Cardiac septum (tissue), 1 donor: Measurements from ENCODE around the gene SF3A2. TPM values are rescaled to one million over a fixed set of nuclear protein-coding genes. Genes with fewer than 3 reads are reported as not detected.

ENCODE experiments used
- DNase-seq: peaks from one replicate; pipeline ENCODE4 v3.0.0-alpha.2; 2020; ENCODE audit warnings: low spot score
- intact Hi-C: fragments of 100-400 bp; cut with DNase I; formaldehyde crosslinking; loops from one replicate; pipeline ENCODE4 v1.14.0; 2022
- total RNA-seq: library from RNA; stranded (reverse); fragmentation: NEBNext Ultra II Directional; extraction: Animal tissue kit (Norgen Biotek cat#: 25700); gene quantifications from one replicate; pipeline ENCODE4 v1.2.1, GENCODE V29; 2021
- donor health status: DM: no; HTN: no; CAD: no.

SF3A2 gene
- total RNA-seq, 1 donor from 2014 or later: 34.1 TPM

DNA sequence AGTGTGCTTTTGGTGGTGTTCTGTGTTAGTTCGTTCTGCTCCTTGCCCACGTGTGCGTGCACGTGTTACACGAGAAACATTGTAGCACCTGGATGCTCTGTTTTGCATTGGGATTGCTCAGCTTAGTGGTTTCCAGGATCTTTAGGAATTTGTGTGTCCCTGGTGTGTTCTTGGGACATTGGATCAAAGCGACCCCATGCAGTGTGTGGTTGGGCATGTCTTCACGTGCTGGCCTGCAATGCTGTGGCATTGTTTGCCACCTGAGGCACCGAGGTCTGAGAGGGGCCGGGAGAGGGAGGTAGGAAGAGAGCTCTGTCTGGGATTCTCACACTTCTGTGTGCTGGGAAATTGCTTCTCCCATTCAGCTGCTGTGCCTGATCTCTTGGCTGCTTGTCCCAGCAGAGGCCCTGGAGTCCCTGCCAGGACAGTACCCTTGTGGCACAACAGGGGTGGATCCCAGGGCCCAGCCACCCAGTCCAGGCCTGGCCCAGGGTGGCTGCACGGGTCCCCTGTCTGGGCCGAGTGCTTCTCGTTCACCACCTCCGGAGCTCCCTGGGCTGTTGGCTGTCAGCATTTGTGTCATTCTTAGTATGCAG lies 11.8 kb upstream of the SF3A2 start:
- DNase-seq: no peak
- intact Hi-C loops: no loop called here

DNA sequence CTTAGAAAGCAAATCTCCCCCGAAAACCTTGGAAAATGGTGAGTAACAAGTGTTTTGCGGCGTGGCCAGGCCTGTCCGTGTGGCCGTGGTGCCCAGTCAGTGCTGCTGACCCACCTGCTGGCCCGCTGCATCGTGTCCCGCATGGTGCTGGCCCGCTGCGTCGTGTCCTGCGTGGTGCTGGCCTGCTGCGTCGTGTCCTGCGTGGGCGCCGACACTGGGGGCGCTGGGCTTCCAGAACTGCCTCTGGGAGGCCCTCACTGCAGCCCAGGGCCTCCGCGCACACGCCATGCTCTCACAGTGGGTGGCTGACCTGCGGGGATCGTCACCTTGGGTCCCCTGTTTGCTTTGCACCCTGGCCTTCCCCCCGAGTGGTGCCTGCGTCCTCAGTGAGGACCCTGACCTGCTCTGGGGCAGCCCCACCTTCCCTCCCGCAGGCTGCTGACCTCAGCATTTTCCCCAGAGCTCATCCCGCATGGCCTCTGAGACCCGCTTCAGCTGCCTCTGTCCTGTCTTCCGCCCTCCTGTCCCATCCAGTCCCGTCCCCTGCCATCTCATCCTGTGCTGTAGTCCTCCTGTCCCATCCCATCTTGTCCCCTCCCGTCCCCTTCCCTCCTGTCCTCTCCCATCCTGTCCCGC lies 11.1 kb upstream of the SF3A2 start:
- DNase-seq: no peak
- intact Hi-C loops: no loop called here

DNA sequence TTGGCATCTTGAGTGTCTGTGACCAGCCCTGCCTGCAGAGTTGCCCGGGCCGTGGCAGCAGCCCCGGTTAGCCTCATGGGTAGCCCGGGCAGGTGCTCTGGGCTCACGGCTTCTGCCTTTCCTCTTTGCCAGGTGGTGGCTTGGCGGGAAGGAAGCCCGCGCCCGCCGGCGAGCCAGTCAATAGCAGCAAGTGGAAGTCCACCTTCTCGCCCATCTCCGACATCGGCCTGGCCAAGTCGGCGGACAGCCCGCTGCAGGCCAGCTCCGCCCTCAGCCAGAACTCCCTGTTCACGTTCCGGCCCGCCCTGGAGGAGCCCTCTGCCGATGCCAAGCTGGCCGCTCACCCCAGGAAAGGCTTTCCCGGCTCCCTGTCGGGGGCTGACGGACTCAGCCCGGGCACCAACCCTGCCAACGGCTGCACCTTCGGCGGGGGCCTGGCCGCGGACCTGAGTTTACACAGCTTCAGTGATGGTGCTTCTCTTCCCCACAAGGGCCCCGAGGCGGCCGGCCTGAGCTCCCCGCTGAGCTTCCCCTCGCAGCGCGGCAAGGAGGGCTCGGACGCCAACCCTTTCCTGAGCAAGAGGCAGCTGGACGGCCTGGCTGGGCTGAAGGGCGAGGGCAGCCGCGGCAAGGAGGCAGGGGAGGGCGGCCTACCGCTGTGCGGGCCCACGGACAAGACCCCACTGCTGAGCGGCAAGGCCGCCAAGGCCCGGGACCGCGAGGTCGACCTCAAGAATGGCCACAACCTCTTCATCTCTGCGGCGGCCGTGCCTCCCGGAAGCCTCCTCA lies 10.4 kb upstream of the SF3A2 start:
- intact Hi-C loops: no loop called here
- no peak for DNase-seq

DNA sequence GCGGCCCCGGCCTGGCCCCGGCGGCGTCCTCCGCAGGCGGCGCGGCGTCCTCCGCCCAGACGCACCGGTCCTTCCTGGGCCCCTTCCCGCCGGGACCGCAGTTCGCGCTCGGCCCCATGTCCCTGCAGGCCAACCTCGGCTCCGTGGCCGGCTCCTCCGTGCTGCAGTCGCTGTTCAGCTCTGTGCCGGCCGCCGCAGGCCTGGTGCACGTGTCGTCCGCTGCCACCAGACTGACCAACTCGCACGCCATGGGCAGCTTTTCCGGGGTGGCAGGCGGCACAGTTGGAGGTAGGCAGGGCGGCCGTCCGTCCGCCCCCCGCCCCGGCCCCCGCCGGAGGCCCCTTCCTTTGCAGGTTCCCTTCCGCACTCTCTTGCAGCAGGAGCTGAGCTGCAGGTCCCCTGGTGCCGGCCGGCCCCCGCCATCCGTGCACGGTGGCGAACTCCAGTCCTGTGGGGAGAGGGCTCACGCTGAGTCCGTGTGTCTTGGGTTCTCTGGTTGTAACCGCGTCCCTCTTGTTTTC lies 9.7 kb upstream of the SF3A2 start:
- intact Hi-C loops: no loop called here
- DNase-seq: no peak

DNA sequence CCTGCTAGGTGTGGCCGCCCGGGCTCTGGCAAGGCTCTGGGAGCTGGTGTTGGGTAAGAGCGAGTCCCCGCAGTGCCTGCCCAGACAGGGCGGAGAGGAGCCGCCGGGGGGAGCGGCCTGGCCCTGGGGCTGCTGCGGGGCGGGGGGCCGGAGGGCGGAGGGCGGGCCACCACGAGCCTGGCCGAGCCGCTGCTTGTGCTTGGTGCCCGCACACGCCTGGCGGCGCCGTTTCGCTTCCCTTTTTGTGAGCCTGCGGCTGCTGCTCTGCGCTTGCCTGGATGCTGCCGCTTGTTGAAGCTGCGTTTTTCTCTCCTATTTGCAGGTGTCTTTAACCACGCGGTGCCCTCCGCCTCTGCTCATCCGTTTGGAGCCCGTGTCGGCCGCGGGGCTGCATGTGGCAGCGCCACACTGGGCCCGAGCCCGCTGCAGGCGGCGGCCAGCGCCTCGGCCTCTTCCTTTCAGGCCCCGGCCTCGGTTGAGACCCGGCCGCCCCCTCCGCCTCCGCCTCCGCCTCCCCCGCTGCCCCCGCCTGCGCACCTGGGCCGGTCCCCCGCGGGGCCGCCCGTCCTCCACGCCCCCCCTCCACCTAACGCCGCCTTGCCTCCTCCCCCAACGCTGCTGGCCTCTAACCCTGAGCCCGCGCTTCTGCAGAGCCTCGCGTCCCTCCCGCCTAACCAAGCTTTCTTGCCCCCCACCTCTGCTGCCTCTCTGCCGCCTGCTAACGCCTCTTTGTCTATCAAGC lies 9.0 kb upstream of the SF3A2 start:
- DNase-seq: no peak

DNA sequence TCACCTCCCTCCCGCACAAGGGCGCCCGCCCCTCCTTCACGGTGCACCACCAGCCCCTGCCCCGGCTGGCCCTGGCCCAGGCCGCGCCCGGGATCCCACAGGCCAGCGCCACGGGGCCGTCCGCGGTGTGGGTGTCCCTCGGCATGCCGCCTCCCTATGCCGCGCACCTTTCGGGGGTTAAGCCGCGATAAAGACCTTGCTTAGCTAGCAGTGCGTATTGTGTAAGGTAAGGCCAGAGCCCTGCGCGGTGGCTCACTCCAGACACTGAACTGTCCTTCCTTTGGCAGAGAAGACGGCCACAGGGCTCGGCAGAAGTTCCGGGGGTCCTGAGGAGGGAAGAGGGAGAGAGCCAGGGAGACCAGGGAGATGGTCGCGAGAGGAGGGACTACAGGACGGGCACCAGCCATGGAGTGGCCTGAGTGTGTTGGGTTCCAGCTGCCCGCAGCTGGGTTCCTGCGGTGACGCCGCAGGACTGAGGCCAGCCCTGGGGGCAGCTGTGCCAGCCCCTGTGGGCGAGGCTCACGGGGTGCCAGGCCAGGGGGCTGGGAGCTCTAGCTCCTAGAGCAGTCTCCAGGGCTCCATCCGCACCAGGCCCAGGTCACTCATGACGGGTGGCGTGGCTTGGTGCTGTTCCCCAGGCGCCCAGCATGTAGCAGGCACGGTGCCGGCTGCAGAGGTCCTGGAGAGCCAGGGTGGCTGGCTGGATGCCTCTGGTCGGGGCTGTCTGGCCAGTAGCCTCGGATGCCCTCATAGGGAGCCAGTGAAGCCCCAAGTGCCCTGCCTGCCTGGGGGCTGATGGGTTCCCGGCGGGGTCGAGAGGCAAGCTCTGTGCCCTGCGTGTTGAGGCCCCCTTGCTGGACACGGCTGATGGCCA lies 8.2 kb upstream of the SF3A2 start:
- intact Hi-C loops: no loop called here
- DNase-seq: no peak

More for the DNA sequence above, 9.0 kb upstream of the SF3A2 start:
- intact Hi-C loops: no loop called here

DNA sequence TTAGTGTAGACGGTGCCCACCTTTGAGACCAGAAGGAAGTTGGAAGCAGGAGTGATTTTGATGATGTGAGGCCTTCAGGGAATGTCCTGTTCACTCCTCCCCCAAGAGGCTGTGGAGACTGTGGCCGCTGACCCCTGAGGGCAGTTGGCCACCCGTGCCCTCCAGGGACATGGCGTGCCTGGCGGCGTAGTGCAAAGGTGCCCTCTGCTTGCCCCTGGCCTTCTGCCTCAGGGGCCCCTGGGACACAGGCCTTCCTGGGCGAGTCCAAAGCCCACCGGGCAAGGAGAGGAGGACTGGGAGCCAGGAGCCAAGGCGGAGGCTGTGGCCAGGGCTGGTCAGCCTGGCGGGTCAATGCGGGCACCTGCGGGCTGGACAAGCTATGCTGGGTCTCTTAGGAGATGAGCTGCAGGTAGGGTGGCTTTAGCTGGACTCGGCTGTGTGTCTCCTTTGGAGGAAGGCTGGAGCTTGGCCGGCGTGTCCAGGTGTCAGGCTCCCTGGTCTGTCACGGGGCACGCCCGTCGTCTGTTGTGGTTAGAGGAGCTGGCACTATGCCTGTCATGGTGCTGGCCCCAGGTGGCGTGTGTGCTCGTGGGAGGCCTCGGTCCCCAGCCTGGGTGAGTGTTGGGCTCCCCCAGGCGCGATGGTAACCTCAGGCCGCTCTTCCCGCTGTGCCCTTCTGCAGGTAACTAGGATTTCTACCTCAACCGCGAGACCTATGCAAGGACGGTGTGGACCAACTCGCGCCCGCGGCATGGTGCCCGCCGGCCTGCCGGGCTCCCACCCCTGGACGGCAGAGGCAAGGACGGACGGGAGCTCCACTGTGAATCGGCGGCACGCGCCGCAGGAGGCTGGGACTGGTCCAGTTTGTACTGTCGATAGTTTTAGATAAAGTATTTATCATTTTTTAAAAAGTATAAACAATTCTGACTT lies 7.3 kb upstream of the SF3A2 start:
- intact Hi-C loops: no loop called here
- DNase-seq: no peak

DNA sequence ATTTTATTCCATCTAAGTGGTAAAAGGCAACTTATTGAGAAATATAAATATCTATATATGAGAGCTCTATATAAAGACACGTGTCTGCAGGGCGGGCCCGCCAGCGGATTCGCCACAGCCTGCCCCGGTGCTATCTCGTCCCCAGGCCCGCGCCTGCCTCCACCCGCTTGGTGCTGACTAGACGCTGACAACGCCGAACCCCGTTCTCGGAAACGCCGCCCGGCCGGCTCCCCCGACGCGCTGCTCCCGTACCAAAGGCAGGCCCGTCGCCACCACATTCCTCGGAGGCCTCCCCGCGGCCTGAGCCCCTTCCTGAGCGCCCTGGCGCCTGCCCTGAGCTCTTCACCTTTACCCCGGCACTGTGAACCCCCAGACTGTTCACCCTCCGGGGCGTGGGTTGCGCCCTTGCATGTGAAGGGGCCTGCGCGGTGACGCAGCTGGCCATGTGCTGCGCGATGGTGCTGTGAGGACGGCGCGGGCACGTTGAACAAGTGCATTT lies 6.5 kb upstream of the SF3A2 start:
- DNase-seq: no peak
- intact Hi-C loops: no loop called here

DNA sequence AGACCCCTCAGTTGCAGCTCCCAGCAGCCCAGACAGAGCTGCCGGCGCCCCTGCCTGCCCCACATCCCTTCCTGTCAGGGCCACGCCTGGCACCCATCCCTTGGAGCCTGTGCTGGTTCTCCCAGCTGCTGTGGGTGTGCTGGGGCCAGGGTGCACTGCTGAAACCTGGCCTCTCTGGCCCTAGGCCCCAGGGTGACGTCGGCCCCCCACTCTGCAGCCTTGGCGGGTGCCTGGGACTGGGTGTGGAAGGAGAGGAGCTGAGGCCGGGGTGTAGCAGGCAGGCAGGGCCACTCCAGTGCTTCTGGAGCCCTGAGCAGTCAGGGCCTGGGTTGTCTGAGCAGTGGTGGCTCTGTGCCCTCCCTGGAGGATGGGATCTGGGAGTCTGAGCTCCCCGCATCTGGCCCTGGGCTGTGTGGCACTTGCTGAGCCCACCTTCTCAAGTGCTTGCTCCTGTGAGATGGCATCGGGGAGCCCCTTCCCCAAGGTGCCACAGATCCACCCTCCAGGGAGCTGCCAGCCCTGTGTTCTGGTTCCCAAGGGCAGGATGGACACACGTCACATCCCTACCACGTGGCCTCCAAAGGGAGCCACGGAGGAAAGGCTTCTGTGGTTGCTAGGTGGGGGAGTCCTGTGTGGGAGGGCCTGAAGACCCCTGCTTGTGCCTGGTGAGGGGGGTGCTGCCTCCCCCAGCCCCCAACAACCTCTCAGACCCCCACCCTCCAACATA lies 5.7 kb upstream of the SF3A2 start:
- no peak for DNase-seq
- intact Hi-C loops: no loop called here

DNA sequence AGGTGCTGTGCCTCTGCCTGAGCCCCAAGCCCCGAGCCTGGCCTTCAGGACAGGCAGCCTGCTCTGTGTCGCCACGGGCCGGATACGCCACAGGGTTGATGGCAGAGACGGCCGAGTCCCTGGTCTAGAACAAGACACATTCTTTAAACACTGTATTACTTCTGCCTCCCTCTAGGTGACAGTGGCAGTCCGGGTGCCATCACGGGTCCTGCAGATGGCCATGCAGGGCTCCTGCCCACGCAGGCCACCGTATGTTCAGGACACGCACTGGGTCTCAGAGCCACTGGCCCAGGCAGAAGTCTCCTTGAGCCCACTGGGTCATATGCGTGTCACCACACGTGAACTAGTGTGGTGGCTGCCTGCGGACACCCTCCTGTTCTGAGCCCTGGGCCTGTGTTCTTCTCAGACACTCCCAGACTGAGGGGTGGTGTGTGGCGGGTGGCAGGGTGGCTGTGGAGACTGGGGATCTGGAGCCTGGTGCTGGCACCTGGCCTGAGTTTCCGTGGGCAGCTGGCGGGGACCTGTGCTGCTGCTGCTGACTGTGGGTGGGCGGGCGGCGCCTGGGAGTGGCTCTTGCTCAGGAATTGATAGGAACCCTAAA lies 4.9 kb upstream of the SF3A2 start:
- intact Hi-C loops: no loop called here
- no peak for DNase-seq

DNA sequence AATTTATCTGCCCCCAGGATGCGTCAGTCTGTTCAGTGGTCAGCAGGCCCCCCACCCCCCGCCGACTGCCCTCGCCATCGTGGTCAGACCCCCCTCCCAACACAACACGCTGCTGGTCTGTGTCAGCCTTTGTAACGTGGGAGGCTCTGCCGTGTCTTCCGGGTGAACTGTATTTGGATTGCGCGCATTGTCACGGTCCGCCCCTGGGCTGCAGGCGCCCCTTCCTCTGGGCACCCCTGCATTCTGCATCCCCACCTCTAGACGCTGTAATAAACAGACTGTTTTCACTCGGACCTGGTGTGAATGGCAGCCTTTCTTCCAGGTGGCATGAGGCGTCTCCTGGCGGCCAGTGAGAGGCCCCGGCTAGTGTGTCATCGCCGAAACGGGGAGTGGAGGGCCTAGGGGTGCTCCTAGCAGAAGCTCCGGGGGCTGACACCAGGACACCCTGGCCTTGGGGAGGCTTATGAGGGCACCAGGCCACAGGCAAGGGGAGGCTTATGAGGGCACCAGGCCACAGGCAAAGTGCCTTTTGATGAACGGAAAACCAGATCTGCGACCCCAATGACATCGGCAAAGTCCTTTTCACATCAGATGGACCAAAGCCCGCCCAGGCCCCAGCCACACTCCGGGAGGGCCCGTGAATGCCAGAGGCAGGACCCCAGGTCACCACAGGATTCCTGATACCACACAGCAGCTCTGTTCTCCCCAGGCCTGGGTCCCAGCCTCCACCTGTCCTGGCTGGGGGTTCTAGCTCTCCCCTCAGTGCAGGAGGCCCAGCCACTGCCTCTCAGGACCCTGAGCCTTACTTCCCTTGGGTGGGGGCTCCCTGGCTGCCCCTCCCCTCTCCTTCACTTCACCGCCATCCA lies 4.1 kb upstream of the SF3A2 start:
- intact Hi-C loops: no loop called here
- no peak for DNase-seq

DNA sequence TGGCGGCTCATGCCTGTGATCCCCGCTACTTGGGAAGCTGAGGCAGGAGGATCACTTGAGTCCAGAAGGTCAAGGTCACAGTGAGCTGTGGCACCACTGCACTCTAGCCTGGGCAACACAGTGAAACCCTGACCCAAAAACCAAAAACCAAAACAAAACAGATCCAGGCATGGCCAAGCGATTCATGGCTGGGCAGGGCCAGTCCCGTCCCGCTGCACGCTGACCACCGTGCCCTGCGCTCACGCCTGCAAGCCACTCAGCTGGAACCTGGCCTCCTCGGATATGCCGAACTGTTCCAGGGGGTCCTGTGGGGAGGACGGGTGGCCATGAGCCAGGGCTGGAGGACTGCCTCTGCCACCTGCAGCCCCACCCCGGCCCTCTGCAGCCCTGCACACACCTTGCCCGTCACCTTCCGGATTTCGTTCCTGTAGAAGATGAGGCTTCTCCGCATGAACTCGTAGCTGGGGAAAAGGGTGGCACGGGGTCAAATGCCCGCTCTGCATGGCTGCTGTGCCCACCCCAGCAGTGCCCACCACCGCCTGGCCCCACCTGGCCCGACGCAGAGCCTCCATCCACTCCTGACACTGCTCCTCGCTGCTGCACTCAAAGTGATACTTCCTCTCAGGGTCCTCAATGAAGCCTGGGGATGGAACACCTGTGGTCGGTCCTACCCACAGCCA lies 2.9 kb upstream of the SF3A2 start:
- intact Hi-C loops: loop anchor here (1.0 kb wide), 1 partner anchor 31 kb away; no protein-coding TSS in a partner anchor
- no peak for DNase-seq

DNA sequence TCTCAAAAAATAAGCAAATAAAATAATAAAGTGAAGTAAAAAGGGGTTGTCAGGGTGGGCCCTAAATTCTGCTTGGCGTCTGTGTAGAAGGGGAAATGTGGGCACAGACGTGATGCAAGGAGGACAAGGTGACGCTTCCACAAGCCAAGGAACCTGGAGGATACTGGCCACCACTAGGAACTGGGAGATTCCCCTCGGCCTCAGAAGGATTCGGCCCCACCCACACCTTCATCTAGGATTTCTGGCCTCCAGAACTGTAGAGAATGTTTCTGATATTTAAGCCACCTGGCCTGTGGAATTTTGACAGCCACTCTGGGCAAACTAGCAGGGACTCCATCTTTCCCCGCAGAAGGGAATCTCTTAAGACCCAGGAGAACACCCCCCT lies 1.6 kb upstream of the SF3A2 start:
- intact Hi-C loops: loop anchor here (1.0 to 5.0 kb wide), 2 partner anchors 29 to 82 kb away; no protein-coding TSS in a partner anchor
- DNase-seq: no peak

DNA sequence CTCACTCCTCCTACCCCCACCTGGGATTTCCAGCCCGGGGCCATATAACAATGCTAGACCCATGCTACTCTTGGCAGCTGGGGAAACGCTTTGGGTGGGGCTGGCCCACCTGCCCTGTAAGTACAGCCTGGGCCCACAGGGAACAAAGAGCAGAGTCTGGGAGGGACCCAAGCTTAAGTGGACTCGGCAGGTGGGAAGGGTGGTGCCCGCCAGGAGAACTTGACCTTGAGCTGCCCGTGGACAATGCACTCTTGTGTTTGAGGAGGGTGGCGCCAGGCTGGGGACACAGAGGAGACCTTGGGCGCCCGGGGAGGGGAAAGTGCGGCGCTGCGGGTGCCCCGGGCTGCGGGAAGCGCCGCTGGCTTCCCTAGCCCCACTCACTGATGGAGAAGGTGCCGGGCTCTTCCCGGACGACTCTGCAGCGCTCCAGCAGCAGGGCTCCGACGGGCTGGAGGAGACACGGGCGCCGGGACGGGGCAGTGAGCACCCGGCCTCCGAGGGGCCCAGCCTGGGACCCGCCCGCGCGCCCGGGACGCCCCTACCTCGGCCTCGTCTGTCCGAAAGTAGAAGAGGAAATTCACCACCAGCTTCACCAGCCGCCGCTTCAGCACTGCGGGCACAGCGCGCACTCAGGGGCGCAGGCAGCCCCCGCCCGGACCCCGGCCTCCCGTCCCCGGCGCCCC lies 1.1 kb upstream of the SF3A2 start:
- no peak for DNase-seq
- intact Hi-C loops: loop anchor here (1.0 to 5.0 kb wide), 4 partner anchors 34 to 82 kb away; partner anchors contain the start of gene DOT1L

DNA sequence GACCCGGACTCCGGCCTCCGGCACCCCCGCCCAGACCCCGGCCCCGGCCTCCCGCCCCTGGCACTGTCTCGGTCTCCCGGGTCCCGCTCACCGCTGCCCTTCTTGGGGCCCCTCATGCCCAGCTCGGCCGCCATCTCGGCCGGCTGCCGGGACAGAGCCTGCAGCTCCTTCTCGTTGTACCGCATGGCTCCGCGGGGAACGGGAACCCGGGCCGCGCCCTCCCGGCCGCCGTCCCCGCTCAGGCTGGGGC lies 635 bp upstream of the SF3A2 start:
- intact Hi-C loops: loop anchor here (1.0 to 5.0 kb wide), 4 partner anchors 33 to 81 kb away; partner anchors contain the start of gene DOT1L
- no peak for DNase-seq
